Measurements from ENCODE around the gene MARVELD1.

The MARVELD1 gene

DNA sequence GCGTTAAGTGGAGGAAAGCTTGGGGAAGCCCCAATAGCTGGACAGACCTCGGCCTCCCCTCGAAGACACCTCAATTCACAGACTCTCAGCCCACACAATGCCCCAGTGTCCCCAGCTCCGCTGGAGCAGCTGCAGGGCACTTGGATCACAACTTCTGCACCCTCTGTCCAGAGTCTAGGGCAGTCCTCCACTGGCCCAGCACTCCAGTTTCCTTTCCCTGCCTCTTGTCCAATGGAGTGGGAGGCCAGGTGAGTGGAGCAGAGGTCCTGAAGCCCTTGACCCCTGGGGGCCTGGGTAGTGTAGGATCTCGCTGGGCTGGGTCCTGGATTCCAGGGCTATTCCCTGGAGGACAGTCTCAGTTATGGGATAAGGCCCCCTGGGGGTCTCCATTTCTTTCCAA is 46.4 kb downstream of the MARVELD1 start:
- FAIRE-seq, result no peak

DNA sequence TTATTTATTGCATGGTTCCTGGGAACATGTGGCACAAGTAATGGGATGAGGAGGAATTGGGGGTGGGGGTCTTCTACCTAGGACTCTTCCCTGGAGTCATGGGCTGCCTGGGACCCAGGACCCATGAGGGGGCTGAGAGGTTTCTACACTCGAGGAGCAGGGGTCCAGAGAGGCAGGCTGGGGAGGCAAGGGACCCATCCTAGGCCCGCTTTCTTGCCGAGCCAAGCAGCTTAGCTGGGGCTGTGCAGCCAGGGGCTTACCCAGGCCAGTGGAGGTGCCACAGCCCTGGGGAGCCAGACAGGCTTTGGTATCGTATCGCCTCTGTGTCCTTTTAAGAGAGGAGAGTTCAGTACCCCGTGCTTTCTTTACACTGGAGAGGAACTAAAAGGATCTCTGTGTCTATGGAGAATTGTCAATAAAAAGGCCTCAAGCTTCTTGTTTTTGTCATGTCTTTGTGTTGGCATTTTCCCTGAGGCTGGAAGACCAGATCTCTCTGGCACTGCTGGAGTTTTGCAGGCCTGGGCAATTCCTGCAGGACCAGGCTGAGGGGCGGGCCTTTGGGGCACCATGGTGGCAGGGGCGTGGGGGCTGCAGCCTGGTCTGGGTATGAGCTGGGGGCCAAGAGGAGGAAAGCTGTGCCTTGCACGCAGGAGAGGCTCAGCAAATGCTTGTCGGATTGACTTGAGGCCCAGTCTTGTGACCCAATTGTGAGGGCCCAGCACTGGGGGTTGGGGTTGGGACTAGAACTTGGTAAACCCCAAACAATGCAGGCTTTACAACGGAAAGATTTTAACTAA is 47.1 kb downstream of the MARVELD1 start:
- FAIRE-seq, result no peak

DNA sequence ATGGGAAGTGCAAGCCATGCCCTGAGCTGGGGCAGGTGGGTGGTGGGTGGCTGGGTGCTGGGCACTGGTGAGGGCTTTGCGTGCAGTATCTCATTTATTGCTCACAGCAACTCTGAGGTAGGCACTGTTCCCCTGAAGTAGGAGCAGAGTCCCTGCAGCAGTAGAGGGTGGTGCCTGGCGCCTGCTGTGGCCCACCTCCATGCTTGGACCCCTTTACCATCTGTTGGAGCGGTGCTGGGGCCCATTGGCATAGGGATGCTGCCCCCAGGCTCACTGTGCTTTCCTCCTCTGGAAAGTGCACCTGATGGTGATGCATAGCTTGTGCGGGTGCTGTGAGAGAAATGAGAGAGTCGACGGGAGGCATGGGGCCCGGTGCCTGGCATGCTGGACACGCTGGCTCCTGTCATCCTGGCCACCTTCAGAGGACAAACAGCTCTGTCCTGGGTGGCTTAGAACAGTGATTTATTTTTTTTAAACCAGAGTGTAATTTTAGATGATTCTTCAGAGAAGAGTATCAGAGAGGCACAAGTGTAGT is 47.9 kb downstream of the MARVELD1 start:
- FAIRE-seq, result no peak

DNA sequence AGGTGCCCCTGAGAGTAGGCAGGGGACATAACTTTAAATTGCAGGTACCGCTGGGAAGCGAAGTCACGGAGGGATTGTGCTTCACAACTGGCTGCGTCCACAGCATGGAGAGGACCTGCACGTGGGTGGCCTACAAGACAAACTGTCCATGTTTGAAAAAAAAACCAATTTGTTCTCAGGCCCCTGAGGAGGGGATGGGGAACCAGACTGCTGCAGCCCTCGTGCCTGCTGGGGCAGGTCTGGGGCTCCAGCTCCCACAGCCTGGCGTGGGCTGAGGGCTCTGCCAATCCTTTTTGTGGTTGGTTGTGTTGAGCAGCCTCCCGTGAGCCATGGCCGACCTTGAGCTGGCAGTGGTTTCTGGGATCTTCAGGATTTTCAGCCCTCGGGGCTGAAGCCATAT is 48.5 kb downstream of the MARVELD1 start:
- FAIRE-seq, result no peak

DNA sequence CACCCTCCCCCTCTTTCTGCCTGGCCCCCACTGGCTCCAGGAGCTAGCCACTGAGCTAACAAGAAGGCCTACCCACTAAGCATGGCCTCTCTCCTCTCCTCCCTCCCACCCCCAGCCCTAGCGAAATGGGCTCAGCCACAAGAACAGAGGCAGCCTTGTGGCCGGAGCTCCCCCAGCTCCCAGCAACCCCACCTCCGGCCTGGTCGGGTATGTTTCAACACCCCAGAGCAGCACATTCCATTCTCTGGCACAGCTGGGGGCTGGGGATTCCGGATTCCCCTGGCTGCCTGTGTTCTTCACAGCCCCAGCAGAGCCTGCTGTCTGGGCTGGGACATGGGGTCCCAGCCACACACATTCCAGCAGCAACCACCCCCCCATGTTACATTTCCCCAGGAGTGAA is 49.3 kb downstream of the MARVELD1 start:
- no peak for FAIRE-seq

DNA sequence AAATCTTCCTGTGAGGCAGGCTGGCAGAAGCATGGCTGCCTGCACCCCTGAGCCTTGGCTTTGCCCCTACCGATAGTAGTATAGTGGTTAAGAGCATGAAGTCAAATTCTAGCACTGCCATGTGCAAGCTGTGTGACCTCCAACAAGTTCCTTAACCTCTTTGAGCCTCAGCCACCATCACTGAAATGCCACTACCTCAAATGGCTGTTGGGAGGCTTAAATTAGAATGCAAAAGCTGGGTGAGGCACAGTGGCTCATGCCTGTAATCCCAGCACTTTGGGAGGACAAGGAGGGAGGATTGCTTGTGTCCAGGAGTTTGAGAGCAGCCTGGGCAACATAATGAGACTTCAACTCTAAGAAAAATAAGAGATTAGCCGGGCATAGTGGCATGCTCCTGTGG is 49.9 kb downstream of the MARVELD1 start:
- FAIRE-seq, result no peak

DNA sequence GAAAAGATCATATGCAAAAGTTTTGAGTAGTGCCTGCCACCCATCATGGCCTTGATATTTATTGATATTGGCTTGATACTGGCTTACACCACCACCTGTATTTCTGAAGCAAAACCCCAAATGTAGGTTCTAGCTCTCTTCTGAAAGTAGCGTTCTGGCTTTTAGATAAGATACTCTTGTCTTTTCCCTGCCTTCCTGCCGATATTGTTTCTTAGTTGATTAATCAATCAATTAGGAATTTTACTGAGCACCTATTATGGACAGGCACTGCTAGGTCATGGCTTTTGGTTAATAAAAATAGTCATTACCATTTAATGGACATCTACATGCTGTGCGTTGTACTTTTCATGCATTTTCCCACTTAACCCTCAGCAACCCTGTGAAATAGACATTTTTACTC is 50.4 kb downstream of the MARVELD1 start:
- no peak for FAIRE-seq

DNA sequence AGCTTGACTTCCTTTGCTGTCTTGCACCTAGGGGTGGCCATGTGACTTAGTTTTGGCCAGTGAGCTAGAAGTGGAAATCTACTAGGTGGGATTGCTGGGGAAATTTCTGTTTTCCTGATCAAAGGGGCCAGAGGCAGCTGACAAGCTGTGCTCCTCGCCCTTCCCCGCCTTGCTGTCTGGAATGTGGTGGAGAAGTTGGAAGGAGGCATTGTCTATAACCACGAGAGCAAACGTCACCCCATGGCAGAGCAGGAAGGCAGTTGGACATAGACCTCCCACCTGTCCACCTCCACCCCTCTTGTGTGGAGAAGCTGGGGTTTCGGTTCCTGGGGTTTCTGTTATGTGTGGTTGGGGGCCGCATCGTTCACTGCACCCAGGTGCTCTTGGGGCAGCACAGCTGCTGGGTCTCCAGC is 51.0 kb downstream of the MARVELD1 start:
- no peak for FAIRE-seq

DNA sequence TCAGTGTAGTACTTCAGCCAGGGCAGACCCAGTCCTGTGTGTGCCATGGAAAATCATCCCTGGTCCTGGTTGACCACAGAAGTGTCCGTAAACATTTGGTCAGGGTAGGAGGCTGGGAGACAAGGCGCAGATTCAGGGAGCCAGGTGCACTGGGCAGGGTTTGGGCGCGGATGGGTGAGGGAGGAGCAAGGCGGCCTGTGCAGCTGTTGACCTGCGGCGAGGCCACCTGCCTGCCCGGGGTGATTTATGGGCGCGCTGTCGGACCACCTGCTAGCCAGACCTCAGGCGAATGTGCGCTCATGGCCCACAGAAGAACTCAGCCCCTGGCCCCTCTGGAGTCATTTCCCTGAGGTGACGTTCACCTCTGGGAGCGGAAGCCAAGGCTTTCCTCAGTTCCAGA is 51.7 kb downstream of the MARVELD1 start:
- no peak for FAIRE-seq

DNA sequence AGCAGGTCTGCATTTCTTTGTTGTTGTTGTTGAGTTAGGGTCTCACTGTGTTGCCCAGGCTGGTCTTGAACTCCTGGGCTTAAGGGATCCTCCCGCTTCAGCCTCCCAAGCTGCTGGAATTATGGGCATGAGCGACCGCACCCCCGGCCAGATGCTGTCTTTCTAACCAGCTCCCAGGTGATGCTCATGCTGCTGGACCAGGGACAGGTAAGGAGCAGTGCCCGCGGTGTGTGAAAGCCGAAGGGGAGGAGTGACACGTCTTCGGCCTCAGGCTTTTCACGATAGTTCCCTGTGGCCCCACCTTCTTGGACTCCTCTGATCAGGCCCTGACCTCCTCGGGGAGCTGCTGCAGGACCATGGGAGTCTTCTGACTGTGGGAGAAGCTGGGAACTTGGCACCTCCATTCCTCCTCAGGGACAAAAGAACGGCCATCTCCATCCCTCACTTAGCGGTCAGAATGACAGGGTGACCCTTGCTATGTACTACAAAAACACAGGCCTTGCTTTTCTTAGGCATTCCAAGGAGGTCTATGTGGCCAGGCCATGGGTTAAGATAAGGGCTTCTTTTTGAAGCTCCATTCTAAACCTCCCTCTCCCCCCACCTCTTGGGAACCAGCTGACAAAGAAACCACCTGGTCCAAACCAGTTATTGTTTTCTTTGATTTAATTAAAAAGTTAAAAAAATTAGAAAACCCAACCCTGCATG is 52.7 kb downstream of the MARVELD1 start:
- no peak for FAIRE-seq

DNA sequence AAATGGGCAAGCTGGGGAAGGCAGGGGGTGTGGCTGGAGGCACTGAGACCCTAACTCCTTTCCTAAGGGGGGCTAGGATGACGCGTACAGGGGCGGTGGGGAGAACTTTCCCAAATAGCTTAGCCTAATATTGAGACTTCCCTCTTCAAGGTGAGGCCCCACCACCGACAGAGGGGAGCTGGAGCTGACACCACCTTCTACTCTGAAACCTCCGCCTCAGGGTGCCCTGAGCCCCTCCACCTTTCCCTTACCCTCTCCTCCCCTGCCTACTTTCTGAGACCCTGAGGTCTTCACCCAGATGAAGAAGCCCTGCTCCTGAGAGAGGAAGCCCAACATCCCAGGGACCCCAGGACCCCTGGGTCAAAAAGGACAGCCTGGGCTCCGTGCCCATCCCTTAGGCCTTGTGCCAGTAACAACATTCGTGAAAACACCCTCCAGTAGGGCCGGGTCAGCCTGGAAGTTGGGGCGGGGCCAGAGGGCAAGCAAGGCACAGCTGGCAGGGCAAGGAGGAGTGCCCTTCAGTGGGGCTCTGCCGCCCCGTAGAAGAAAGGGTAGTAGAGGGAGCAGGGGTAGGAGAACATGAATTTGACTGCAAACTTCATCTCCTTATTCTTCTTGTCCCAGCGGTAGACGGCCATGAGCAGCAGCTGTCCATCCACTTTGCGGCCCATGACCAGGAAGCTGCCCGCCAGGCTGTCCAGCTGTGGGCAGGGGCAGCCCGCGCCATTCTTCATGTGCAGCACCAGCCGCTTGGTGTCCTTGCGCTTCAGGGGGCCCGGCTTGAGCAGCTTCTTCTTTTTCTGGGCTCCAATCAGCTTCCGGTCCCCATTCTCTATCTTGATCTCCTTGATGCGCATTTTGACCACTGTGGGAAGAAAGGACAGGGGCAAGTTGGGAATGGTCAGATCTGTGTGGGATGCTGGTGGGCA is 53.7 kb downstream of the MARVELD1 start:
- FAIRE-seq, result no peak
